ENCODE data around the gene CS. TPM values are rescaled to one million over a fixed set of nuclear protein-coding genes. Genes with fewer than 3 reads are reported as not detected.
"Not testable (repeated sequence)": the region's sequence is repeated elsewhere in the genome, so short reads cannot be mapped to it uniquely, and the experiment has no call there.

CS gene
- total and polyA plus RNA-seq, 7 donors: 194 to 601 (median 317) TPM

GRCh38 chr12:56280849-56281248 lies 19.3 kb downstream of the CS start:
- H3K36me3 ChIP-seq (ENCODE audit: insufficient read depth in 1 of 2, low read depth in 1 of 2): peaks cover 29 to 100% of the 10 kb centered on the region in 2 donors
- no peak overlapping the region for H3K27ac ChIP-seq
- intact Hi-C loops (cut with DNase I): no loop called here
- no peak for TF ChIP-seq CTCF (IDR thresholded peaks at IDR 0.05)
- H3K27me3 ChIP-seq (ENCODE audit: insufficient read depth in 3 of 3, low read length in 2 of 3): no peaks in the 10 kb centered on the region
- H3K4me3 ChIP-seq: no peak overlapping the region
- no peaks in the 10 kb centered on the region for H3K4me1 ChIP-seq
- ATAC-seq: peak in 2 of 4 donors; percentile 49 to 64
- no peaks in the 10 kb centered on the region for H3K9me3 ChIP-seq
- no peak for DNase-seq

- Histone ChIP-seq H3K36me3 (ENCODE audit: insufficient read depth in 1 of 2, low read depth in 1 of 2) (peaks cover 28 to 100% of the 10 kb centered on the region in 2 donors), H3K27ac (no peak overlapping the region), H3K4me1 (no peaks in the 10 kb centered on the region), H3K27me3 (ENCODE audit: insufficient read depth in 3 of 3, low read length in 2 of 3) (no peaks in the 10 kb centered on the region), H3K4me3 (no peak overlapping the region), H3K9me3 (no peaks in the 10 kb centered on the region)
- TF ChIP-seq CTCF (IDR thresholded peaks at IDR 0.05): no peak
- 87 to 93% (median 90%) methylated on average over 3 of the region's 3 CpGs for WGBS, 3 donors
- intact Hi-C loops (cut with DNase I): no loop called here
- DNase-seq (no peak), ATAC-seq (no peak)
These were observed 21.2 kb downstream of the CS start for GRCh38 chr12:56278905-56279304.

GRCh38 chr12:56274299-56274698 lies 25.8 kb downstream of the CS start:
- Histone ChIP-seq H3K9me3 (no peaks in the 10 kb centered on the region), H3K36me3 (ENCODE audit: insufficient read depth in 1 of 2, low read depth in 1 of 2) (peaks cover 15 to 96% of the 10 kb centered on the region in 2 donors), H3K27ac (no peak overlapping the region), H3K4me3 (no peak overlapping the region), H3K27me3 (ENCODE audit: insufficient read depth in 3 of 3, low read length in 2 of 3) (no peaks in the 10 kb centered on the region), H3K4me1 (peaks cover 31% of the 10 kb centered on the region)
- intact Hi-C loops (cut with DNase I): no loop called here
- DNase-seq: no peak
- WGBS, 3 donors: 93 to 97% (median 95%) methylated on average over 2 of the region's 2 CpGs
- no peak for ATAC-seq
- TF ChIP-seq CTCF (IDR thresholded peaks at IDR 0.05): no peak

- Histone ChIP-seq H3K27ac (peak overlapping the region; percentile 53), H3K36me3 (ENCODE audit: insufficient read depth in 1 of 2, low read depth in 1 of 2) (peaks cover 9 to 80% of the 10 kb centered on the region in 2 donors), H3K4me1 (peaks cover 49% of the 10 kb centered on the region)
- 31 to 51% (median 32%) methylated on average over 2 of the region's 2 CpGs for WGBS, 3 donors
- DNase-seq; H3K9me3 ChIP-seq; H3K27me3 ChIP-seq (ENCODE audit: insufficient read depth in 3 of 3, low read length in 2 of 3); H3K4me3 ChIP-seq; ATAC-seq; intact Hi-C loops (cut with DNase I): not testable (repeated sequence)
These were observed 27.7 kb downstream of the CS start for GRCh38 chr12:56272468-56272867.

- Histone ChIP-seq H3K27ac (peak overlapping the region; percentile 65), H3K36me3 (ENCODE audit: insufficient read depth in 1 of 2, low read depth in 1 of 2) (peaks cover 9 to 66% of the 10 kb centered on the region in 2 donors)
- WGBS, 3 donors: 3 to 7% (median 7%) methylated on average over 1 of the region's 1 CpG
These were observed 29.1 kb downstream of the CS start for GRCh38 chr12:56271031-56271430.

More at GRCh38 chr12:56271031-56271430, 29.1 kb downstream of the CS start:
- intact Hi-C loops (cut with DNase I): no loop called here
- peak; percentile 45 for TF ChIP-seq CTCF (IDR thresholded peaks at IDR 0.05)
- Histone ChIP-seq H3K9me3 (no peaks in the 10 kb centered on the region), H3K4me3 (peak overlapping the region; percentile 2), H3K27me3 (ENCODE audit: insufficient read depth in 3 of 3, low read length in 2 of 3) (no peaks in the 10 kb centered on the region), H3K4me1 (peaks cover 55% of the 10 kb centered on the region)
- peak; percentile 61 to 83 (median 74) for ATAC-seq
- no peak for DNase-seq
